Keratinocyte (primary cell): ENCODE results near the gene UPK3BL1. TPM values are rescaled to one million over a fixed set of nuclear protein-coding genes. Genes with fewer than 3 reads are reported as not detected.
"Not testable (repeated sequence)": the region's sequence is repeated elsewhere in the genome, so short reads cannot be mapped to it uniquely, and the experiment has no call there.

Source experiments
- DNase-seq: peaks from one replicate; pipeline ENCODE4 v3.0.0-alpha.2; 2011; ENCODE audit warnings: low read depth, missing footprints, low spot score
- FAIRE-seq: peaks from 2 replicates; lab custom pipeline; 2011; peaks lifted over from hg19 to GRCh38; lab: Jason Lieb, UNC
- H2AFZ ChIP-seq: 2 replicates; pipeline ENCODE4 v1.6.0; 2012; ENCODE audit warnings: low read length, control low read depth, inconsistent platforms; ENCODE audit not compliant: control insufficient read depth
- H3K27ac ChIP-seq: 2 replicates; pipeline ENCODE4 v1.5.1; 2011; ENCODE audit warnings: low read length; ENCODE audit not compliant: control insufficient read depth, insufficient read depth
- H3K27me3 ChIP-seq: 3 replicates; pipeline ENCODE4 v1.6.0; 2011; ENCODE audit warnings: low read length; ENCODE audit not compliant: control insufficient read depth, insufficient read depth; ENCODE audit errors: extremely low read depth
- H3K36me3 ChIP-seq, 2 experiments: 2 replicates in 1 of 2; 3 replicates in 1 of 2; pipeline ENCODE4 v1.5.1; 2011; ENCODE audit warnings: low read length in 2 of 2, mild to moderate bottlenecking in 1 of 2; ENCODE audit not compliant: control insufficient read depth in 2 of 2, insufficient read depth in 2 of 2; ENCODE audit errors: extremely low read depth in 1 of 2
- H3K4me1 ChIP-seq: 3 replicates; pipeline ENCODE4 v1.5.1; 2011; ENCODE audit warnings: low read length; ENCODE audit not compliant: control insufficient read depth, insufficient read depth; ENCODE audit errors: extremely low read depth
- H3K4me2 ChIP-seq: 3 replicates; pipeline ENCODE4 v1.6.0; 2011; ENCODE audit warnings: low read depth, low read length; ENCODE audit not compliant: control insufficient read depth, insufficient read depth; ENCODE audit errors: extremely low read depth
- H3K4me3 ChIP-seq, 3 experiments: fragments of 200-600 bp in 1 of 3; sonication (generic) in 1 of 3; 2 replicates in 2 of 3; 3 replicates in 1 of 3; pipeline ENCODE4 v1.5.1; 2011 to 2016; ENCODE audit warnings: low read length in 3 of 3, mild to moderate bottlenecking in 3 of 3, control low read depth in 2 of 3, inconsistent platforms in 1 of 3, low read depth in 1 of 3, mixed read lengths in 1 of 3, mixed run types in 1 of 3, moderate library complexity in 1 of 3; ENCODE audit not compliant: control insufficient read depth in 2 of 3, insufficient read depth in 2 of 3; ENCODE audit errors: extremely low read depth in 1 of 3
- H3K79me2 ChIP-seq: 2 replicates; pipeline ENCODE4 v1.6.0; 2012; ENCODE audit warnings: low read length; ENCODE audit not compliant: control insufficient read depth, insufficient read depth
- H3K9ac ChIP-seq: 3 replicates; pipeline ENCODE4 v1.6.0; 2011; ENCODE audit warnings: low read length; ENCODE audit not compliant: control insufficient read depth, insufficient read depth; ENCODE audit errors: extremely low read depth
- H3K9me1 ChIP-seq: 3 replicates; pipeline ENCODE4 v1.6.0; 2011; ENCODE audit warnings: low read length; ENCODE audit not compliant: control insufficient read depth, insufficient read depth; ENCODE audit errors: extremely low read depth
- H3K9me3 ChIP-seq: 2 replicates; pipeline ENCODE4 v1.5.1; 2012; ENCODE audit warnings: low read depth, low read length; ENCODE audit not compliant: control insufficient read depth
- H4K20me1 ChIP-seq: 3 replicates; pipeline ENCODE4 v1.6.0; 2011; ENCODE audit warnings: low read length; ENCODE audit not compliant: control insufficient read depth, insufficient read depth; ENCODE audit errors: extremely low read depth
- dilution Hi-C: fragments of 300-500 bp; cut with MboI; formaldehyde crosslinking; loops from one replicate; pipeline ENCODE4 v1.7.0; 2020; ENCODE audit warnings: low sequenced_read_pairs; ENCODE audit not compliant: extremely low pct_ligation_motif_present
- polyA plus RNA-seq, 5 experiments: library from polyadenylated mRNA; depleted of rRNA in 3 of 5; stranded (reverse) in 3 of 5; stranded (forward) in 1 of 5; unstranded in 1 of 5; fragments of >200 nt; gene quantifications; 1 replicate in 1 of 5; 2 replicates in 3 of 5; 3 replicates in 1 of 5; pipeline versions ENCODE4 v1.2.1 to v1.2.3, GENCODE V29; 2011 to 2012; ENCODE audit warnings: missing spikeins in 2 of 5, low read depth in 1 of 5, low replicate concordance in 1 of 5

The UPK3BL1 gene
- polyA plus RNA-seq, 1 donor (not counting 4 experiments of a cell fraction or from before 2014, with no cell fraction given) = 48.2 TPM

- H3K27me3 ChIP-seq, H3K36me3 ChIP-seq, DNase-seq, H4K20me1 ChIP-seq, dilution Hi-C loops, H3K9me1 ChIP-seq, H3K9ac ChIP-seq, H3K27ac ChIP-seq, H3K4me2 ChIP-seq, FAIRE-seq, H3K4me1 ChIP-seq, H3K4me3 ChIP-seq, H3K79me2 ChIP-seq, H3K9me3 ChIP-seq, H2AFZ ChIP-seq: not testable (repeated sequence)
Measured at GRCh38 chr7:102602317-102602716, 40.3 kb downstream of the UPK3BL1 start.

- H3K9me3 ChIP-seq, H3K4me3 ChIP-seq, DNase-seq, H3K36me3 ChIP-seq, H3K27me3 ChIP-seq, H3K9me1 ChIP-seq, H3K27ac ChIP-seq, H3K4me2 ChIP-seq, H4K20me1 ChIP-seq, H3K9ac ChIP-seq, dilution Hi-C loops, H2AFZ ChIP-seq, H3K79me2 ChIP-seq, H3K4me1 ChIP-seq, FAIRE-seq: not testable (repeated sequence)
Measured at GRCh38 chr7:102599699-102600098, 42.9 kb downstream of the UPK3BL1 start.

DNA sequence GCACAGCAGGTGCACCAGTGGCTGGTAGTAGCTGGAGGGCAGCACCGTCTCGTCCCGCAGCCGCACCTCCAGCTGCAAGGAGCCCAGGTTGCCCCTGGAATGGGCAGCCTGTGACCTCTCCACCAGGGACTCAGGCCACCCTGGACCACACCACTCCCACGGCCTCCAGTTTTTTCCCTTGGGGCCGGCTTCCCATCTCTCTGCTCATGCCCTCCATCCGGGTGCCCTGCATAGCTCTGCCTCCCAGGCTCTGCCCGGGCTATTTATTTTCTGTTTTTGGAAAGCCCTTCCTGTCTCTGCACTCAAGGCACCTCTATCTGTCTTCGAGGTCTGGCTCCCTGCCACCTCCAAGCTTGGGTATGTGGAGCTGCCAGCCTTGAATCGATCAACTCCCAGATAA lies 46.6 kb downstream of the UPK3BL1 start:
- H3K27me3 ChIP-seq, H3K4me1 ChIP-seq, DNase-seq, H3K9me1 ChIP-seq, H3K79me2 ChIP-seq, dilution Hi-C loops, H3K9ac ChIP-seq, H4K20me1 ChIP-seq, H2AFZ ChIP-seq, H3K27ac ChIP-seq, H3K4me2 ChIP-seq, H3K9me3 ChIP-seq, H3K36me3 ChIP-seq, H3K4me3 ChIP-seq, FAIRE-seq: not testable (repeated sequence)

DNA sequence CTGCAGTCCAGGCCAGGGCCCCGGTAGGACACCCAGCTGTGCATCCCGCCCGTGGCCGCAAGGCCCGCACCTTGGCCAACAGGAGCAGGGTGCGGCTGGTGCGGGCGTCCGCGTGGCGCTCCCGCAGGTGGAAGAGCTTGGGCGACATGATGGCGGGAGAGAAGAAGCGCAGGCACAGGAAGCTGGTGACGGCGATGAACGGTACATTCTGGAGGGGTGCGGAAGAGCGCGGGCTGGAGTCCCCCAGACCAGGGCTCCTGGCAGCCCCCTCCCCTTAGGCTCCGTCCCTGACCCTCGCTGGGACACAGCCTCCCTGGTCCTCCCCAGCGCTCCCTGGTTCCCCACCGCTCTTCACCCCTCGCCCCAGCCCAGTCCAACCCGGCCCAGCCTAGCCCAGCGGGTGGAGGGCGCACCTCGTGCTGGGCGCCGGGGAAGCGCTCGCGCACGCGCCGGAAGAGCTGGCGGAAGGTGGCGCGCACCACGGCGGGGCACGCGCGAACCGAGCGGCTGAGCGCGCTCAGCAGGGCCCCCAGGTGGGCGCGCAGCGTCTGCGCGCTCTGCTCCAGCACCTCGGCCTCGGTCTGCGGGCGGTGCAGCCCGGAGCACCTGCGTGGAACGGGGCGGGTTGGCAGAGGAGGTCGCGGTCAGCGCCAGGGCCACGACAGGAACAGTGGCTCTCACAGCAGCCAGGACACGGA lies 48.8 kb downstream of the UPK3BL1 start:
- H3K27me3 ChIP-seq, dilution Hi-C loops, H4K20me1 ChIP-seq, H3K27ac ChIP-seq, H3K9ac ChIP-seq, FAIRE-seq, H3K9me1 ChIP-seq, H3K4me3 ChIP-seq, H3K9me3 ChIP-seq, DNase-seq, H2AFZ ChIP-seq, H3K4me2 ChIP-seq, H3K4me1 ChIP-seq, H3K79me2 ChIP-seq, H3K36me3 ChIP-seq: not testable (repeated sequence)

- H3K4me3 ChIP-seq, H3K4me2 ChIP-seq, H3K27me3 ChIP-seq, H4K20me1 ChIP-seq, H3K79me2 ChIP-seq, dilution Hi-C loops, H3K9ac ChIP-seq, H3K9me3 ChIP-seq, DNase-seq, H2AFZ ChIP-seq, H3K4me1 ChIP-seq, H3K36me3 ChIP-seq, H3K9me1 ChIP-seq, H3K27ac ChIP-seq, FAIRE-seq: not testable (repeated sequence)
Measured at GRCh38 chr7:102592477-102593019, 50.0 kb downstream of the UPK3BL1 start.
